Peyer's patch (tissue), 4 donors: Measurements from ENCODE around the gene LIMS2.

Source experiments
- POLR2A ChIP-seq, 2 donors: fragments of 450-650 bp; IDR thresholded peaks; one replicate each; pipeline ENCODE4 v1.5.1; 2017; ENCODE audit warnings: antibody characterized with exemption in 2 of 2, mild to moderate bottlenecking in 2 of 2, moderate library complexity in 2 of 2
- TF ChIP-seq, protein P1 (sequence below), 6 experiments: fragments of 450-650 bp in 4 of 6; fragments of 200-600 bp in 2 of 6; sonication (generic) in 1 of 6; IDR thresholded peaks; one replicate each; pipeline ENCODE4 v1.5.1; 2017 to 2019; ENCODE audit warnings: antibody characterized with exemption in 6 of 6, mild to moderate bottlenecking in 3 of 6, moderate library complexity in 1 of 6

- TF ChIP-seq, protein P1, sequence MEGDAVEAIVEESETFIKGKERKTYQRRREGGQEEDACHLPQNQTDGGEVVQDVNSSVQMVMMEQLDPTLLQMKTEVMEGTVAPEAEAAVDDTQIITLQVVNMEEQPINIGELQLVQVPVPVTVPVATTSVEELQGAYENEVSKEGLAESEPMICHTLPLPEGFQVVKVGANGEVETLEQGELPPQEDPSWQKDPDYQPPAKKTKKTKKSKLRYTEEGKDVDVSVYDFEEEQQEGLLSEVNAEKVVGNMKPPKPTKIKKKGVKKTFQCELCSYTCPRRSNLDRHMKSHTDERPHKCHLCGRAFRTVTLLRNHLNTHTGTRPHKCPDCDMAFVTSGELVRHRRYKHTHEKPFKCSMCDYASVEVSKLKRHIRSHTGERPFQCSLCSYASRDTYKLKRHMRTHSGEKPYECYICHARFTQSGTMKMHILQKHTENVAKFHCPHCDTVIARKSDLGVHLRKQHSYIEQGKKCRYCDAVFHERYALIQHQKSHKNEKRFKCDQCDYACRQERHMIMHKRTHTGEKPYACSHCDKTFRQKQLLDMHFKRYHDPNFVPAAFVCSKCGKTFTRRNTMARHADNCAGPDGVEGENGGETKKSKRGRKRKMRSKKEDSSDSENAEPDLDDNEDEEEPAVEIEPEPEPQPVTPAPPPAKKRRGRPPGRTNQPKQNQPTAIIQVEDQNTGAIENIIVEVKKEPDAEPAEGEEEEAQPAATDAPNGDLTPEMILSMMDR (IDR thresholded peaks at IDR 0.05) = no peak
- no peak for TF ChIP-seq POLR2A (IDR thresholded peaks at IDR 0.05)
Measured at GRCh38 chr2:127612111-127612822, 63.1 kb downstream of the LIMS2 start.
